ENCODE data around the gene SLC16A12.

Gene SLC16A12

DNA sequence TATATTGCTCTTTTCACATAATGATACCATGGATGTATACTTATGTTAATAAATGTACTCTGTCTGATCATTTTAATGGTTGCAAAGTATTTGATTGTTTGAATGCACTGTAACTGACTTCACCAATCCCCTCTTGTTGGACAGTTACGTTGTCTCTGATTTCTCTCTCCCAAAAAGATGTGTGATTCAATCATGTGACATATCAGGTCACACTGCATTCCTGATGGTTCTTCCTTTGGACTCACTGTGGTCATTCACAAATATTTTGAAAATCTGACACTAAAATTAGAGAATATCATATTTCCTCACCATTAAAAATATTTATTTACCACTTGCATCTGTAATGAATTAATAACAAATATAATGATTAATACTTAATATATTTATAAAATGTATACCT is 22.2 kb downstream of the SLC16A12 start:
- no peak for DNase-seq (ENCODE audit: low read depth in 2 of 2)

DNA sequence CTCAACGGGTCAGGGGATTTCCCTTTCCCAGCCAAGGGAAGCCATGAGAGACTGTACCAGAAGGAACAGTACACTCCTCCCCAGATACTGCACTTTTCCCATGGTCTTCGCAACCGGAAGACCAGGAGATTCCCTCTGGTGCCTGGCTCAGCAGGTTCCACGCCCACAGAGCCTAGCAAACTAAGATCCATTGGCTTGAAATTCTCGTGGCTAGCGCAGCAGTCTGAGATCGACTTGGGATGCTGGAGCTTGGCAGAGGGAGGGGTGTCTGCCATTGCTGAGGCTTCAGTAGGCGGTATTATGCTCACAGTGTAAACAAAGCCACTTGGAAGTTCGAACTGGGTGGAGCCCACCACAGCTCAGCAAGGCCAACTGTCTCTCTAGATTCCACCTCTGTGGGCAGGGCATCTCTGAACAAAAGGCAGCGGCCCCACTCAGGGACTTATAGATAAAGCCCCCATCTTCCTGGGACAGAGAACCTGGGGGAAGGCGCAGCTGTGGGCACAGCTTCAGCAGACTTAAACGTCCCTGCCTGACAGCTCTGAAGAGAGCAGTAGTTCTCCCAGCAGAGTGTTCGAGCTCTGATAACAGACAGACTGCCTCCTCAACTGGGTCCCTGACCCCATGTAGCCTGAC is 29.6 kb downstream of the SLC16A12 start:
- DNase-seq (ENCODE audit: low read depth in 2 of 2): no peak

DNA sequence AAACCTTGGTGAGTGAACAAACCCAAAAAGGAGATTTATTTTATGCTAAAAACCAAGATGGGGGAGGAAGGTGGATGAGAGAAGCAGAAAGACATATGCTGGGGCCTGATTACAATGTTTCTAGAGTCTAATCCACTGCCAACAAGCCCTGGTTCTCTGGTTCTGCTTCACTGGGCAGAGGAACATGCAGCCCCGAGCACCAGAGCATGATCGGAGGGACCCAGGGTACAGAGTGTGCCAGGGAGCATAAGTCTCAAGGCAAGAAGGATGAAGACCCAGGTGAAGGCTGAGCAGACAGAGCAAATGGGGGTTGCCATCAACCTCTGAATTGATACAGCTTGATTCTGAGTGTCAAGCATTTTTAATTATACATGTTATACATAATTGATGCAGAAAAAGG is 30.7 kb downstream of the SLC16A12 start:
- DNase-seq (ENCODE audit: low read depth in 2 of 2): no peak

DNA sequence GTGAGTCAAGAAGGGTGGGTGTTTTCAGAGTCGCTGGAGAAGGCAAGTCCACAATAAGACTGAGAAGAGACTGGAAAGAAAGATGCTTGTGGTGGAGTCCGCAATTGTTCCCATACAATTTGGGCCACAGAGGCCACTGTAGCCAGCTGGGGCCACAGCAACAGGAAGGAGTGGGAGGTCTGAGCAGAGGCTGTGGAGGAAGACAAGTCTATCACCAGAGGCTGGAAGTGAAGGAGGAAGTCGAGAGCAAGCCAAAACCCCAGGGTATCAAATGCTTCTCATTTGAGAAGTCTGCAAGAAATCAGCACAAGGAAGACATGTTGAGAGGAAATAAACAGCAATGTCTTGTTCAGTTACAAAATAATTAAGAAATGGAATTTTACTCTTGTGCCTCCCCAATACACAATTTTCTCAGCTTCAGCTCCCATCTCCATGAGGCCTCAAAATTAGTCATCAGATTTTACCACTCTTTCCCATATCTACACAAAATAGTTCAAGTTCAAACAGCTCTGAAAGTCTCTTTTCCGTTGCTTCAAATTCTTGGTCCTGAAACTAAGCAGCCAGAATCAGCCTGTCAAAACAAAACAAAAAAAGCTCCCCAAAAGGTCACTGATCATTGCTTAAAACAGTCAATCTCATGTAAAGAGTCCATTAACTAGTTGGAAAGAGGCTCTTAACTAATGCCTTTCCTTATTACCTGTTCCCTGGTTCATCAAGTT is 31.6 kb downstream of the SLC16A12 start:
- no peak for DNase-seq (ENCODE audit: low read depth in 2 of 2)

DNA sequence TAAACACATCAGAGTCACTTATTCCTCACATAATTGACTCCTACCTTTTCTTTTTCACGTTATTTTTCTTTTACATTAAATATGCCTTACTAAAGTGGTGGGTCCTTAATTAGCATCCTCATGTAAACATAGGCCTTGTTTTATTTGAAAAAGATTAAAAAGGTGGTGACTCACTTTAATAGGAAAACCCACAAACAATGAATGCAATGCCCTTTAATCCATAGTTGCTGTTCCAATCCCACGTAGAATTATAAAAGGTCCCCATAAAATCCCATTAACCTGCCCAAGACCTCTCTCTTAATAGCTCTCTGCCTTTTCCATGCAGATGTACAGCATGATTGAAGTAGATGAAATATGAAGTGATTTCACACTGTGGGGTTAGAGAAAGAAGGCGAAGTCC is 32.2 kb downstream of the SLC16A12 start:
- DNase-seq (ENCODE audit: low read depth in 2 of 2): no peak

DNA sequence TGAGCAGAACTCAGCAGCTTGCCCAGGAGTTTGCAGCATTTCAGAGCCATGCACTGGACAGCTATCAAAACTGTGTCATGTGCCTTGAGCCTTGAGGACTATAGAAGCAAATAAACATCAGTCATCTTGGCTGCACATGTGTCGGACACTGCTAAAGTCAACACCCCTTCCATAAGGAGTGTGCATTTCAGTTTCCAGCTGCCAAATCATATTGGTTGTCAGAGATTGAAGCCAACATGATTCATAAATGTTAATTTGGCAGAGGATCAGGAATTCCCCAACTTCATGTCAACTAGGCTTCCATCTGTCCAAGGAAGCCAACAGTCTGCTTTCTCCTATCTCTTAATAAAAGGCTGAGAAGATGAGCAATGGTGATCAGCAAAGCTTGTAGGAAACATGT is 32.8 kb downstream of the SLC16A12 start:
- peak; percentile 80 to 82 for DNase-seq (ENCODE audit: low read depth in 2 of 2)

DNA sequence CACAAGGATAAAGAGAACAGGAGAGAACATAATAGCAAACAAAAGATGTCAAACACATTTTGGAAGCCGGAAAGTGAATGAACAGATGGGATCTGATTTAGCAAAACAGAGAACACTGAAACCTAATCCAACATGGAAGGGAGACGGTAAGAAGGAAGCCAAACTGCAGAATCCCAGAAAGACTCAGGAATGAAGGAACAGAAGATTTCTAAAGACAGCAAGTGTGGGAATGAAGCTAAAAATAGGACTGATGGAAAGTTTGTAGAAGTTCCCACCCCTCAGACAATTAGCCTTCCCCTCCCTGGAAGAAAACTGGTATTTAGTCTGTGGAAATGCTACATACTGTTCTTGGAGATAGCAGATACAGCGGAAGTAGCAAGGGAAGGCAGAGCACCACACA is 40.8 kb downstream of the SLC16A12 start:
- no peak for DNase-seq (ENCODE audit: low read depth in 2 of 2)

DNA sequence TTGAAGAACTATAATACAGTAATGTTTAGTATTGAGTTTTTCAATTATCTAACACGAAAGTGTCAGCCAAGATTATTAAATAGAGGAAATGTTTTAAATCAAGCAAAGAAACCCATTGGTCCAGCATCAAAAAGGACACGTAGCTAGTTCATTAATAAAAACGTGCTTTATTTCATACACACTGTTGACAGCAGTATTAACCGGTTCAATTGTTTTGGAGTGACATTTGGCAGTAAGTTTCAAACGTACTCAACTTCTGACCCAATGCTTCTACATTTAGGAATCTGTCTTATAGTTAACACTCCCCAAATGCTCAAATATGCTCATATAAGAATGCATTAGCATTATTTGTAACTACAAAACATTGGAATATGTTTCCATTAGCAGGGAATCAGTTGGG is 41.3 kb downstream of the SLC16A12 start:
- DNase-seq (ENCODE audit: low read depth in 2 of 2): no peak

DNA sequence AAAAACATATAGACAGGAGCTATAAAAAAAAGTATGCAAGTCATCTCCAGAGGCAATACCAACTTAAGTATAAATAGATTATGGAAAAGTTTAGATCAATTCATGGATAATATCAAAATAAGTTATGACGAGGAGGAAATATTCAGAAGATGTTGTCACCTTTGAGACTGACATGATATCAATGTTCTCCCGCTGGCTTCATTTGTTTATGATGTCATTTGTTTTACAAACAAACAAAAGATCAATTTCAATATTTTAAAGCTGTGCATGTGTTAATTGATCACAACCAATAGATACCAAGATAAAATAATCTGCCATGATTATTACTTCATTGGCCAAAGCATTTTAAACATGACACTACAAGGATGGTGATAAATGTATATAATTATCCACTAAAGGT is 43.5 kb downstream of the SLC16A12 start:
- DNase-seq (ENCODE audit: low read depth in 2 of 2): no peak

DNA sequence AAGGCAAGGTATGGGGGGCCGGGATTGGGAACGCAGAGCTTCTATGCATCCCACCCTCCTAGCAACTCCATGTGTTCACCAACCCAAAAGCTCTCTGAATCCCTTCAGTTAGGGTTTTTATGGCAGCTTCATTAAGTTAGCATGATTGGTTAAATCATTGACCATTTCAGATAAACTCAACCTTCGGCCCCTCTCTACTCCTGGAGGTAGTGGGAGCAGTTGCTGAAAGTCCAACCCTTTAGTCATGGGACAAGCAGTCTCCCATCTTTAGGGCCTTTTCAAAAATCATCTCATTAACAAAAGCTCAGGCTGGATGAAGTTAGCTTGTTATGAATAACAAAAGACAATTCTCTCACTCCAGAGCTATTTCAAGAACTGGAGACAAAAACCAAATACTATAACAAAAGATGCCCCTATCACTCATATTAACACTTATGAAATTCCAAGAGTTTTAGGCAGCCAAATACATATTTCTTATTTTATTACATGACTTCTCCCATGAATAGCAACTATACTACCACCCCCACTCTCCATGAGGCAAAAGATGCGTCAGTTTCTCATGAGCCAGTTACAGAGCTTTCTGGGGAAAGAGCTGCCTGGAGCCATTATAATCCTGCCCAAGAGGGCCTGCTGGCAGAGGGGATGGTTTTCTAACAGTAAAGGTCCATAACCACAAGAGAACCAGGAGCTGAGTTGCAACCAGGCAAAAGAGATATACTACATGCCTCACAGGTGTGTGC is 44.6 kb downstream of the SLC16A12 start:
- DNase-seq (ENCODE audit: low read depth in 2 of 2): no peak

DNA sequence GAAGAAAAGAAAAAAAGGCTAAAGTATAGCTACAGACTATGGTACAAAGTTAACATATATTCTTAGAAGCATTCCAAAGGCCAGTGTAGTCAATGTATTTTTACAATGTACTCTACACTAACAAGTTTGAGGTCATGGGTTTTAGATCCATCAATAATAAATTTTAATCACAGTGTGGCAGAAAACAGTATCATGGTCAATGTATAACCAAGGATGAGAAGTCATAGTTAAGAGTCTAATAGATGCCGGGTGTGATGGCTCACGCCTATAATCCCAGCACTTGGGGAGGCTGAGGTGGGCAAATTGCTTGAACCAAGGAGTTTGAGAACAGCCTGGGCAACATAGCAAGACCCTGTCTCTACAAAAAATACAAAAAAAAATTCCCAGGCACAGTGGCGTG is 53.1 kb downstream of the SLC16A12 start:
- no peak for DNase-seq (ENCODE audit: low read depth in 2 of 2)

DNA sequence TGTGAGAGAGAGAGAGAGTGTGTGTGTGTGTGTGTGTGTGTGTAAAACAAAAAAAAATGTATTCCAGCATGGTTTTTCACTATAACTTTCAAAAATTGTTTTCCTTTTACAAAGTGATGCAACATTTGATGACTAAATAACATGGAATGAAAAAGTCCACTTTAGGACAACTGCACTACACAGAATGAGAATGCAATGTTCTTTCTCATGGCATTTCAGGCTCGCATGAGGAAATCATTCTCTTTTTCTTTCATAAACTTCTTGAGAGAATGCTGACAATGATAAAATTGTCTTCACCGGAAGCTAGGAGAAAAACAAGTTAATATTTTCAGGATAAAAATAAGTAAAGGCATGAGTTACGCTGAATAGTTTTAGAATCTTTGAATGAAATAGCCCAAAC is 53.7 kb downstream of the SLC16A12 start:
- DNase-seq (ENCODE audit: low read depth in 2 of 2): peak; percentile 86 to 88

DNA sequence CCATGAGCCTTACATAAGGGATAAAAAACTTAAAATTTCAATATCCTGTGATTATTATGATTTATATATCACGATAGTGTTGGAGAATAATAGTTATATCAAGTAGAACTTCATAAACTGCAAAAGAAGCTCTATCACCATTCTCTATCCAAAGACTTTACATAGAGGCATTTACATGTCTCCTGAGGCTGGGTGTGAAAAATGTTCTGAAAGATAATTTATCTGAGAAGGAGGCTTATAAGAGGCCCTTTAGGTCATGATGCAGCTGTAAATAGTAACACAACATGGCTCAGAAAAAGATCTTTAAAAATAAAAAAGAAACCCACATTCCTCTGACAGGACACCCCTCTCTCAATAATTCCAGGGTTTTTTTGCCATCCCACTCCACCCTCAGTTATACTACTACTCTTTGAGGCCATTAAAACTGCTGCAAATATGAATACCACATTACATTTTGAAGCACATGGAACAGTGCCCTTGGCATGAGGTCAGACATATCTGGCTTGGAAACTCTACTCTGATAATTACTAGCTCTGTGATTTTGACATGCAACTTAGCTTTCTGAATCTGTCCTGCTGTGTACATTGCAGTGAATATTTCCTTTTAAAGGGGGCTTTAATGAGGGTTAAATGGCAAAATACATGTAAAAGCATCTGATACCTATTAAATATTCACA is 55.5 kb downstream of the SLC16A12 start:
- DNase-seq (ENCODE audit: low read depth in 2 of 2): no peak

DNA sequence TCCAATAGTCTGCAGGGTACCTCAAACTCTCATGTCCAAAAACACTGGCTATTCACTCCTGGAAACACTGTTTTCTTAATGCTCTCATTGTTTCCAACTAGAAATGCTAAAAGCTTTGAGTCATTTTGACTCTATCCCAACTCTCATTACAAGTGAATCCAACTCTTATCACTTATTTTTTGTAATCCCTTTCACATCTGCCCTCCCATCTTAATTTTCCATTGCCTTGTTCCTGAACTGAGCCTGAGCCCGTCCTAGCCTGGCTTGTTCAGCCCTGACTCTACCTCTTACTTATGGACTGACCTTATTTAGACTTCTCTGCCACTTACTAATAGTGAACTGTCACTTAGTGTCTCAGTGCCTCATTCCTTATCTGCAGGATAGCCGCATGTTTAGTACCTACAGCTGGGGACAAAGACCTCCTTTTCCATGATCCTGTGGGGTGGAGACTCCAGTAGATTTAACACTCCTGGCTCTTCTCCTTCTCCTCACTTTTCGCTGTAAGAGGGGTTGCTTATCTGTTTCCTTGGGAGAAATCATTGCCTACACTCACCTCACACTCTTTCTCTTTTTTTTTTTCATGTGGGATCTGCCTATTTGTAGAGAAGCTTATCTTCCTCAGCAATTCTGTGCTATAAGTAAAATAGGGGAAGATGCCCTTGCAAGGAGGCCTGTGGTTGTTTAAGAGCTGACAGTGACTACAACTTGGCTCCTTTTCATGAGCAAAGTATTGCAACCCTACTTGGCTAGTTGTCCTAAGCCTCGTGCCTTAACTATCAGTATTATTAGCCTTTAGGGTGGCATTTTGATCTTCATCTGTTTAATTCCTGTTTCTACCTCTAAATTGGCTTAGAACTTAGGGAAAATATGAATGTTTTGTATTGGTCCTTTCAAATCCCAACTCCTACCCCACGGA is 56.4 kb downstream of the SLC16A12 start:
- DNase-seq (ENCODE audit: low read depth in 2 of 2): no peak

DNA sequence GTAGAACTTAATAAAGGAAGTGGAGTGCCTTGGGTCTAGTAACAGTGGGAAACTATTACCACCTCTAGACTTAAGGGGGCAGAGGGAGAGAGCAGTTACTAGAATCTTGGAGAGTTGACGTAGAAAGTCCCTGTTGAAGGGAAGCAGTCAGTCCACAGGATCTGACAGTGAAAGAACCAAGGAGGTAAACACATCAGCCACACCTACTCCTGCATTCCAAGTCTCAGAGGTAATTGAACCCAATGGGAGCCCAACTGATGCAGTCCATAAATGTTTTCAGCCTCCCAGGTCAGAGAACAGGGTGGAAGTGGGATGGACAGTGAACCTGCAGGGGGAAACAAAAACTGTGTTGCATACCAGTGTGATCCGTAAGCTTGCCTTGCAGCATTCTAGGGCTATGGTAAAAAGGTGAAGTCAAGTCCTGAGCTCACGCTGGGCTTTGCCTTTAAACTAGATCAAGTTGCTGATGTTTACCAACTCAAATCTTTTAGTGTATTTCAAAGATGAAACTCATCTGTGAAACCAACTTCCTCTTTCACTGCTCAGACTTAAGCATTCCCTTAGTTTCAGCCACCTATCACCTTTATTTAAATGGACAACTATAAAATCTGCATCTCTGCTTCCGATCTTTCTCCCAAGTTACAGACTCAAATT is 57.2 kb downstream of the SLC16A12 start:
- no peak for DNase-seq (ENCODE audit: low read depth in 2 of 2)

DNA sequence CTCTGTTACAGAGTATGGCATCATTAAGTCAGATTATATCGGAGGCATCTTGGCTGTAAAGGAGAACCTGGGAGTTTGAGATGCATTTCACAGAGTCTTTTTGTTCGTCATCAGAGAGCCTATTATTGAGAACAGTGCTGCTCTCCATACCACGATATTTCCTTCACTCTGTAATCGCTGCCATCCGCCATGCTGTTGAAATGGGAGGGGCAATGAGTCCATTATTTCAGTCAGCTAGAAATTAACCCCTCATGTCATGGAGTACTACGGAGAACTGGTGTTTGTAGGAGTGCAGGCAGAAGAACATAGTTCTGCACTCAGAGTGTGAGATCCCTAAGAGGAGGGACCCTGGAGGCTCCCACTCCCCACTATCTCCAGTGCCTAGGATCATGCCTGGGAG is 59.2 kb downstream of the SLC16A12 start:
- DNase-seq (ENCODE audit: low read depth in 2 of 2): no peak

DNA sequence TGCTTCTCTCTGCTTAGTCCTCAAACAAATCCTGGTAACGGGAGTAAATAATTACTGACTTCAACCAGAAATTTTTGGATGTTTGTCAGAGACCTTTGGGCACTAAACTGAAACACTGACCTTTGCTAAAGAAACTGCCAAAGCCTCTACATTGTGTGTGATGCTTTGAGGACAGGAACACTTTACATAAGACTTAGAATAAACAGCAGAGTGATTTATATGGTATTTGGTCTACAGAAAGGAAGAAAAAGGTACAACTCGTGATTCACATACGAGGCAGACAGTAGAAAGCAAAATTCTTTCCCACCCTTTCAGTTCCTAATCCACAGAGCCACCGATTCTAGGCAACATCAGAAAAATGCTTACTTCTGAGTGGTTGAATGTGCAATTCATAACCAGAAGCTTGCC is 59.8 kb downstream of the SLC16A12 start:
- DNase-seq (ENCODE audit: low read depth in 2 of 2): no peak

DNA sequence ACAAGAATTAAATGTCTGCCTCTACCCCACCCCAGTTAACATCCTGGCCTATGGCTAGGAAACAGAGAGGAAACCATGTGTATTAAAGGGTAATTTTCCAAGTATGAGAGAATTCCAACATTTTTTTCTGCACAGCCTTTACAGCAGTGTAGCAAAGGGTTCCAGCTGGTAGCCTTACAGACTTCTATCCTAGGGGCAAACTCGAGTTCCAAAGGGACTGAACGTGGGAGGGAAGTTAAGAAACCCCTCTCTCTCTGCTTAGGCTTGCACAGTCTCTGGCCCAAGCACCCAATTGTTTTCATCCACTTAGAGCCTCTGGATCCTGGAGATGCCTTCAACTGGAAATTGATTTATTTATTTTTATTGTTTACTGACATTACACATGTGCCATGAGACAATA is 60.3 kb downstream of the SLC16A12 start:
- no peak for DNase-seq (ENCODE audit: low read depth in 2 of 2)

DNA sequence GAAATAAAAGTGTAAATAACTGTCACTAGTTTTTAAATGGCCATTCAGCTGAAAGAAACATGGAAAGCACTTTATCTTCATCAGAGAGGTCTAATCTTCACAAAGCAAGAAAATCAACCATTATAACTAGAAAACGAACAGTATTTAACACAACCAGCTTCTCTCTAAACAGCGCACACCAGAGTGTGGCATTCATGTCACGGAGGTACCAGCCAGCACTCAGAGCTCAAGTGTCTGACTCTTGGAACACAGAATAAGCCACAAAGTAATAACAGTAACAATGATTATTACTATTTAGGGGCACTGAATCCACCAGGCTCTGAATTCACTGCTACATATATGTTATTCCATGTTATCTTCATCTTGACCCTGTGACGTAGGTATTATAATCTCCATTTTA is 60.9 kb downstream of the SLC16A12 start:
- DNase-seq (ENCODE audit: low read depth in 2 of 2): no peak

DNA sequence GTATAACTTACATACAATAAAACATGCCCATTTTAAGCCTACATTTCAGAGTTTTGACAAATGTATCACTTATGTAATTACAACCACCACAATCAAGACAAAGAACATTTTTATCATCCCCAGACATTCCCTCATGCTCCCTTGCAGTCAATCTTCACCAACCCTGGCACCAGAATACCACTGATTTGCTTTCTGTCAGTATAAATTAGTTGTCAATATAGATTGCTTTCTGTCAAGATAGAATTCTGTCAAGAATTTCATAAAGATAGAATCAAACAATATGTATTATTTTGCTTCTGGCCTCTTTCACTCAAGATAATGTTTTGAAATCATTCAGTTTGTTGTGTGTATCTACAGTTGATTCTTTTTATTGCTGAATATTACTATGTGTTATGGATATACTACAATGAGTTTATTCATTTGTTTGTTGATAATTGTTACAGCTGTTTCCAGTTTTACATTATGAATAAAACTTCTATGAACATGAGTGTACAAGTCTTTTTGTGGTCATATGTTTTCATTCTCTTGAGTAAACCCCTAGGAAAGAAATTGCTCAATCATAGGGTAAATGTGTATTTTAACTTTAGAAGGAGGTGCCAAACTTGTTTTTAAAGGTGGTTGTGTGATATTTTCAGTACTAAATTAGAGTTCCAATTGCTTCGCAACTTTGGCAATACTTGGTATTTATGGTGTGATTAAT is 64.1 kb downstream of the SLC16A12 start:
- DNase-seq (ENCODE audit: low read depth in 2 of 2): no peak
